ENCODE data around the gene ITGB5. TPM values are rescaled to one million over a fixed set of nuclear protein-coding genes. Genes with fewer than 3 reads are reported as not detected.

Gene ITGB5
- total and polyA plus RNA-seq, 4 donors, result 16.9 to 66.6 (median 48.0) TPM

DNA sequence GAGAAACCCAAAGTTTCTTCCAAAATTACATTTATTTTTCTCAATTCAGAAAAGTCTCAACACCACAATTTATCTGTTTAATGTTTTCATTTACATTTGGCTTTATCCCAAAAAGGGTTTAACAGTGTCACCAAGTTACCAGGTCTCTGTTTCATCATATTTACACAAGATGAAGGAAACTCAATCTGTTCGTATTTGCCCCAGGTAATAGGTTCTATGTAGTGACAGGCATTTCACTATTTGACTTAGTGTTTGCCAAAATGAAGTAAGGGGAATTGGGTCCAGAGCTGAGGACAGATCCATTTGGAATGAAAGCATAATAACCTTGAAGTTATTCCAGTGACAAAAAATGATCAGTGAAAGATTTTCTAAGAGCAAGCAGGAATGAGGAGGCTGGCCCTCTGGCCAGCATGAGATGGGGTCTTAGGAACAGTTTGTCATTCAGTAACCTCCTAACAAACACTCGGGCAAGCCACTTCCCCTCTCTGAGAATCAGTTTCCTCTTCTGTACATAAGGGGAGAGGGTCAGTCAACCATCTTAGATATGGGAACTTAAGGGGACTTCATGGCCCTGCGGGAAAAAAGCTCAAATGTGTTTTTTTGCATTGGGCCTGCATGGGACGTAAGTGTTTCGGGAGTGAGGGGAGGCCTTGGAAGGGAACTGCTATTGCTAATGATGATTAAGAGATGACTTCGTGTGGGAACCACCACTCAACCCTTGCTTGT, 125.1 kb downstream of the ITGB5 start:
- Histone ChIP-seq H3K4me3 (ENCODE audit: low read depth in 1 of 3, low read length in 3 of 3) (no peak overlapping the region), H3K9me3 (ENCODE audit: control insufficient read depth in 4 of 4, low read length in 3 of 4) (no peaks in the 10 kb centered on the region), H3K4me1 (ENCODE audit: control insufficient read depth in 4 of 4, insufficient read depth in 4 of 4, low read length in 3 of 4) (peaks cover 0 to 19% (median 16%) of the 10 kb centered on the region in 4 donors), H3K27me3 (ENCODE audit: control insufficient read depth in 4 of 4, insufficient read depth in 4 of 4, low read length in 3 of 4) (no peaks in the 10 kb centered on the region), H3K36me3 (ENCODE audit: control insufficient read depth in 4 of 4, insufficient read depth in 3 of 4, low read depth in 1 of 4, low read length in 3 of 4) (peaks cover 8 to 32% (median 20%) of the 10 kb centered on the region in 4 donors), H3K9ac (ENCODE audit: low read depth in 1 of 2, low read length in 2 of 2) (peak overlapping the region in 1 of 2 donors; percentile 47), H3K27ac (ENCODE audit: low read depth in 1 of 2, low read length in 2 of 2) (peak overlapping the region; percentile 33 to 64)
- WGBS, result 74% methylated on average over 6 of the region's 6 CpGs
- TF ChIP-seq RXRA (IDR thresholded peaks at IDR 0.05) (peak in 1 of 2 donors; percentile 22), FOXA2 (IDR thresholded peaks at IDR 0.05) (peak; percentile 81), YY1 (IDR thresholded peaks at IDR 0.05) (peak; percentile 21), HNF4A (conservative IDR thresholded peaks at IDR 0.05) (peak in 1 of 2 donors; percentile 44), GABPA (IDR thresholded peaks at IDR 0.05 in 1 of 2, conservative IDR thresholded peaks at IDR 0.05 in 1 of 2) (no peak), ZBTB33 (IDR thresholded peaks at IDR 0.05) (no peak), RAD21 (IDR thresholded peaks at IDR 0.05) (peak in 1 of 2 donors; percentile 22), NR2F2 (IDR thresholded peaks at IDR 0.05) (no peak), JUND (IDR thresholded peaks at IDR 0.05) (no peak), FOXA1 (IDR thresholded peaks at IDR 0.05) (no peak)
- TF ChIP-seq, protein P1, sequence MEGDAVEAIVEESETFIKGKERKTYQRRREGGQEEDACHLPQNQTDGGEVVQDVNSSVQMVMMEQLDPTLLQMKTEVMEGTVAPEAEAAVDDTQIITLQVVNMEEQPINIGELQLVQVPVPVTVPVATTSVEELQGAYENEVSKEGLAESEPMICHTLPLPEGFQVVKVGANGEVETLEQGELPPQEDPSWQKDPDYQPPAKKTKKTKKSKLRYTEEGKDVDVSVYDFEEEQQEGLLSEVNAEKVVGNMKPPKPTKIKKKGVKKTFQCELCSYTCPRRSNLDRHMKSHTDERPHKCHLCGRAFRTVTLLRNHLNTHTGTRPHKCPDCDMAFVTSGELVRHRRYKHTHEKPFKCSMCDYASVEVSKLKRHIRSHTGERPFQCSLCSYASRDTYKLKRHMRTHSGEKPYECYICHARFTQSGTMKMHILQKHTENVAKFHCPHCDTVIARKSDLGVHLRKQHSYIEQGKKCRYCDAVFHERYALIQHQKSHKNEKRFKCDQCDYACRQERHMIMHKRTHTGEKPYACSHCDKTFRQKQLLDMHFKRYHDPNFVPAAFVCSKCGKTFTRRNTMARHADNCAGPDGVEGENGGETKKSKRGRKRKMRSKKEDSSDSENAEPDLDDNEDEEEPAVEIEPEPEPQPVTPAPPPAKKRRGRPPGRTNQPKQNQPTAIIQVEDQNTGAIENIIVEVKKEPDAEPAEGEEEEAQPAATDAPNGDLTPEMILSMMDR (IDR thresholded peaks at IDR 0.05; ENCODE audit: low read depth, low read length, missing input control), result no peak
- no peak for DNase-seq (ENCODE audit: low spot score)

DNA sequence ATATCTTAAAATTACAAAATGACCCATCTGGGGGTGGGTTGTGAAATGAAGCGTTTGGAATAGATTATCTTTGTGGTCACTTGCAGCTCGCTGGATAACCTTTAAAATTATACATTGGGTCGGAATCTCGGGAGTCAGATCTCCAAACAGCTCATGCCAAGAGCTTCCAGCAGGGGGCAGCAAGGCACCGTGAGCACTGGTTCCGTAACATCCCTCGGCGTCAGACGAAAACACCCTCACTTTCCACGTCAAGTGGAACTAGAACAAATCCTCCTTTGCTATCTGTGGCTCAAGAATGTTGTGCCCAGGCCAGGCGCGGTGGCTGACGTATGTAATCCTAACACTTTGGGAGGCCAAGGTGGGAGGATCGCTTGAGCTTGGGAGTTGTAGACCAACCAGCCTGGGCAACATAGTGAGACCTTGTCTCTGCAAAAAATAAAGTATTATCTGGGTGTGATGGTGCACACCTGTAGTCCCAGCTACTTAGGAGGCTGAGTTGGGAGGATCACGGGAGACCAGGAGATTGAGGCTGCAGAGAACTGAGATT, 125.8 kb downstream of the ITGB5 start:
- Histone ChIP-seq H3K27ac (ENCODE audit: low read depth in 1 of 2, low read length in 2 of 2) (peak overlapping the region; percentile 33 to 64), H3K4me3 (ENCODE audit: low read depth in 1 of 3, low read length in 3 of 3) (no peak overlapping the region), H3K9ac (ENCODE audit: low read depth in 1 of 2, low read length in 2 of 2) (no peak overlapping the region), H3K27me3 (ENCODE audit: control insufficient read depth in 4 of 4, insufficient read depth in 4 of 4, low read length in 3 of 4) (no peaks in the 10 kb centered on the region), H3K9me3 (ENCODE audit: control insufficient read depth in 4 of 4, low read length in 3 of 4) (no peaks in the 10 kb centered on the region), H3K36me3 (ENCODE audit: control insufficient read depth in 4 of 4, insufficient read depth in 3 of 4, low read depth in 1 of 4, low read length in 3 of 4) (peaks cover 6 to 28% (median 17%) of the 10 kb centered on the region in 4 donors), H3K4me1 (ENCODE audit: control insufficient read depth in 4 of 4, insufficient read depth in 4 of 4, low read length in 3 of 4) (peaks cover 0 to 19% (median 16%) of the 10 kb centered on the region in 4 donors)
- TF ChIP-seq JUND (IDR thresholded peaks at IDR 0.05) (no peak), RAD21 (IDR thresholded peaks at IDR 0.05) (peak; percentile 98 to 99), NR2F2 (IDR thresholded peaks at IDR 0.05) (no peak), FOXA2 (IDR thresholded peaks at IDR 0.05) (no peak), FOXA1 (IDR thresholded peaks at IDR 0.05) (no peak), HNF4A (conservative IDR thresholded peaks at IDR 0.05) (no peak), TAF1 (conservative IDR thresholded peaks at IDR 0.05) (no peak), ZBTB33 (IDR thresholded peaks at IDR 0.05) (no peak), GABPA (IDR thresholded peaks at IDR 0.05 in 1 of 2, conservative IDR thresholded peaks at IDR 0.05 in 1 of 2) (no peak), SP1 (IDR thresholded peaks at IDR 0.05) (peak; percentile 31), MAX (IDR thresholded peaks at IDR 0.05) (no peak), RXRA (IDR thresholded peaks at IDR 0.05) (peak in 1 of 2 donors; percentile 36)
- TF ChIP-seq, protein P2, sequence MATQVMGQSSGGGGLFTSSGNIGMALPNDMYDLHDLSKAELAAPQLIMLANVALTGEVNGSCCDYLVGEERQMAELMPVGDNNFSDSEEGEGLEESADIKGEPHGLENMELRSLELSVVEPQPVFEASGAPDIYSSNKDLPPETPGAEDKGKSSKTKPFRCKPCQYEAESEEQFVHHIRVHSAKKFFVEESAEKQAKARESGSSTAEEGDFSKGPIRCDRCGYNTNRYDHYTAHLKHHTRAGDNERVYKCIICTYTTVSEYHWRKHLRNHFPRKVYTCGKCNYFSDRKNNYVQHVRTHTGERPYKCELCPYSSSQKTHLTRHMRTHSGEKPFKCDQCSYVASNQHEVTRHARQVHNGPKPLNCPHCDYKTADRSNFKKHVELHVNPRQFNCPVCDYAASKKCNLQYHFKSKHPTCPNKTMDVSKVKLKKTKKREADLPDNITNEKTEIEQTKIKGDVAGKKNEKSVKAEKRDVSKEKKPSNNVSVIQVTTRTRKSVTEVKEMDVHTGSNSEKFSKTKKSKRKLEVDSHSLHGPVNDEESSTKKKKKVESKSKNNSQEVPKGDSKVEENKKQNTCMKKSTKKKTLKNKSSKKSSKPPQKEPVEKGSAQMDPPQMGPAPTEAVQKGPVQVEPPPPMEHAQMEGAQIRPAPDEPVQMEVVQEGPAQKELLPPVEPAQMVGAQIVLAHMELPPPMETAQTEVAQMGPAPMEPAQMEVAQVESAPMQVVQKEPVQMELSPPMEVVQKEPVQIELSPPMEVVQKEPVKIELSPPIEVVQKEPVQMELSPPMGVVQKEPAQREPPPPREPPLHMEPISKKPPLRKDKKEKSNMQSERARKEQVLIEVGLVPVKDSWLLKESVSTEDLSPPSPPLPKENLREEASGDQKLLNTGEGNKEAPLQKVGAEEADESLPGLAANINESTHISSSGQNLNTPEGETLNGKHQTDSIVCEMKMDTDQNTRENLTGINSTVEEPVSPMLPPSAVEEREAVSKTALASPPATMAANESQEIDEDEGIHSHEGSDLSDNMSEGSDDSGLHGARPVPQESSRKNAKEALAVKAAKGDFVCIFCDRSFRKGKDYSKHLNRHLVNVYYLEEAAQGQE (IDR thresholded peaks at IDR 0.05), result no peak
- TF ChIP-seq, protein P1 (IDR thresholded peaks at IDR 0.05; ENCODE audit: low read depth, low read length, missing input control), result peak; percentile 97
- peak; percentile 87 for DNase-seq (ENCODE audit: low spot score)
- WGBS, result 8% methylated on average over 15 of the region's 15 CpGs

Data from liver (tissue), 9 donors.